ENCODE data around the gene RBM10. TPM values are rescaled to one million over a fixed set of nuclear protein-coding genes. Genes with fewer than 3 reads are reported as not detected.

RBM10 gene
- total RNA-seq, 1 experiment from 2014 or later: 41.0 TPM

DNA sequence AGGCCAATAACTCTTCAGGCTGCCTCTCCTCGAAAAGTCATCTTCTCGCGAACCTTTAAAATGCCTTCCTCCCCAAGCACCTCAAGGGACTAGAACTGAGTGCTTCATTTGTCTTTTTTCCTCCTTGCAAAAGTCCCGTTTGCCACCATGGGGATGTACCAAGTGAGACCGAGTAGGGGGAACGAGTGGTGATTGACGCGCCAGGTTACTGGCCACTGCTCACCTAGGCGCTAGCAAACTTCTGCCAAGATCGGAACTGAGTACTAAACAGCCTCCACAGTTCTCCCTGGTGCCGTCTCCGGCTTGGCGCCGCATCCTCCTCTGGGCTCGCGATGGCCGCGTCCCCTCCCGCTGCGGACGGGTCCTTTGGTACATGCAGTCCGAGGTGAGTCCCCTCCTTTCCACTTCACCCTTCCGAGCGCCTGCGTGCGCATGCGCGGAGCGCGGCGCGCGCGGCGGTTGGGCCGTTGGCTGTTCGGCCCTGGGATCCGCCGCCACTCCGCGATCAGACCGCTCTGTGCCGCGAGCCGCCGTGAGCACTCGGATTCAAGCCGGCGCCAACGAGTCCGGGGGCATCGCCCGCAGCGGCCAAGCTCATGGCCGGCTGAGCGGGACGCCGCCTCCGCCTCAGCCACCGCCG is 73.4 kb downstream of the RBM10 start, which contains the start of gene CDK16:
TSS of gene CDK16 (plus strand) at position 402 of the 640 bp plus-strand sequence. CDS start 4,877 bp downstream, outside the sequence.
- intact Hi-C loops (cut with micrococcal nuclease; ENCODE audit: unreplicated experiment): loop anchor here (1.0 to 10.0 kb wide), 4 partner anchors 14 to 436 kb away; partner anchors contain the start of genes ELK1, USP11 and UXT
- peak within 1 kb of the TSS; percentile 49 for H3K4me3 ChIP-seq (ENCODE audit: low read depth, low read length)
- Mint-ChIP-seq H3K4me1 (ENCODE audit: low read depth, unreplicated experiment) (peaks cover 32% of the 10 kb centered on the region), H3K4me3 (ENCODE audit: unreplicated experiment) (peak within 1 kb of the TSS; percentile 84), H3K36me3 (ENCODE audit: insufficient read depth, unreplicated experiment) (peaks cover 67% of the 10 kb centered on the region), H3K9me3 (ENCODE audit: unreplicated experiment) (no peaks in the 10 kb centered on the region), H3K27me3 (ENCODE audit: insufficient read depth, unreplicated experiment) (no peaks in the 10 kb centered on the region), H3K27ac (ENCODE audit: unreplicated experiment) (peak within 1 kb of the TSS; percentile 91)
- ChIA-PET POLR2A (interaction anchor here (0.6 to 3.0 kb wide), 9 partner anchors 11 to 338 kb away, joined by 3 to 35 read pairs (median 6); partner anchors contain the start of genes NDUFB11, RBM10 and USP11), CTCF (interaction anchor here (0.6 to 1.3 kb wide), 6 partner anchors 15 to 305 kb away, joined by 3 to 9 read pairs (median 3); partner anchors contain the start of genes NDUFB11 and RBM10)
- no peak for TF ChIP-seq CTCF (IDR thresholded peaks at IDR 0.05; ENCODE audit: insufficient read depth in 1 of 2, low read depth in 1 of 2, low read length in 1 of 2, severe bottlenecking in 1 of 2, unreplicated experiment in 1 of 2)
- DNase-seq: peak; percentile 72 to 76
- H3K4me1 ChIP-seq: no peaks in the 10 kb centered on the region
- peaks cover 5% of the 10 kb centered on the region for H3K36me3 ChIP-seq (ENCODE audit: control insufficient read depth, insufficient read depth, low read length)
- no peaks in the 10 kb centered on the region for H3K9me3 ChIP-seq
- H3K27me3 ChIP-seq (replicated peaks; ENCODE audit: control insufficient read depth, insufficient read depth, low read length): no peaks in the 10 kb centered on the region
- TSS peak; percentile 28 for BruUV-seq (replicated peaks)

GRCh38 chrX:47218920-47219815 is 74.1 kb downstream of the RBM10 start:
- Mint-ChIP-seq H3K4me1 (ENCODE audit: low read depth, unreplicated experiment) (peaks cover 32% of the 10 kb centered on the region), H3K27ac (ENCODE audit: unreplicated experiment) (peak overlapping the region; percentile 91), H3K36me3 (ENCODE audit: insufficient read depth, unreplicated experiment) (peaks cover 59% of the 10 kb centered on the region), H3K4me3 (ENCODE audit: unreplicated experiment) (peak overlapping the region; percentile 84), H3K27me3 (ENCODE audit: insufficient read depth, unreplicated experiment) (no peaks in the 10 kb centered on the region), H3K9me3 (ENCODE audit: unreplicated experiment) (no peaks in the 10 kb centered on the region)
- no peaks in the 10 kb centered on the region for H3K9me3 ChIP-seq
- no TSS peak for BruUV-seq (replicated peaks)
- no peaks in the 10 kb centered on the region for H3K4me1 ChIP-seq
- ChIA-PET POLR2A (interaction anchor here (3.0 kb wide), 1 partner anchor 14 kb away, joined by 35 read pairs; the partner anchor contains the start of gene USP11), CTCF (no interaction called here)
- H3K36me3 ChIP-seq (ENCODE audit: control insufficient read depth, insufficient read depth, low read length): peaks cover 5% of the 10 kb centered on the region
- DNase-seq: peak; percentile 50 to 59
- H3K27me3 ChIP-seq (replicated peaks; ENCODE audit: control insufficient read depth, insufficient read depth, low read length): no peaks in the 10 kb centered on the region
- intact Hi-C loops (cut with micrococcal nuclease; ENCODE audit: unreplicated experiment): loop anchor here (1.0 to 10.0 kb wide), 4 partner anchors 14 to 436 kb away; partner anchors contain the start of genes ELK1, USP11 and UXT
- TF ChIP-seq CTCF (IDR thresholded peaks at IDR 0.05; ENCODE audit: insufficient read depth in 1 of 2, low read depth in 1 of 2, low read length in 1 of 2, severe bottlenecking in 1 of 2, unreplicated experiment in 1 of 2): no peak
- H3K4me3 ChIP-seq (ENCODE audit: low read depth, low read length): peak overlapping the region; percentile 49

- no peak for TF ChIP-seq CTCF (IDR thresholded peaks at IDR 0.05; ENCODE audit: insufficient read depth in 1 of 2, low read depth in 1 of 2, low read length in 1 of 2, severe bottlenecking in 1 of 2, unreplicated experiment in 1 of 2)
- no TSS peak for BruUV-seq (replicated peaks)
- no peaks in the 10 kb centered on the region for H3K27me3 ChIP-seq (replicated peaks; ENCODE audit: control insufficient read depth, insufficient read depth, low read length)
- H3K36me3 Mint-ChIP-seq (ENCODE audit: insufficient read depth, unreplicated experiment): peaks cover 58% of the 10 kb centered on the region
- H3K27me3 Mint-ChIP-seq (ENCODE audit: insufficient read depth, unreplicated experiment): no peaks in the 10 kb centered on the region
- H3K4me3 Mint-ChIP-seq (ENCODE audit: unreplicated experiment): no peak overlapping the region
- H3K4me1 ChIP-seq: no peaks in the 10 kb centered on the region
- H3K9me3 Mint-ChIP-seq (ENCODE audit: unreplicated experiment): no peaks in the 10 kb centered on the region
- intact Hi-C loops (cut with micrococcal nuclease; ENCODE audit: unreplicated experiment): no loop called here
- POLR2A ChIA-PET: no interaction called here
- H3K4me3 ChIP-seq (ENCODE audit: low read depth, low read length): no peak overlapping the region
- H3K9me3 ChIP-seq: no peaks in the 10 kb centered on the region
- H3K36me3 ChIP-seq (ENCODE audit: control insufficient read depth, insufficient read depth, low read length): peaks cover 2% of the 10 kb centered on the region; the same call in 1 of the 2 replicates
- no peak for DNase-seq
- peaks cover 22% of the 10 kb centered on the region for H3K4me1 Mint-ChIP-seq (ENCODE audit: low read depth, unreplicated experiment)
- no peak overlapping the region for H3K27ac Mint-ChIP-seq (ENCODE audit: unreplicated experiment)
- CTCF ChIA-PET: no interaction called here
Measured at GRCh38 chrX:47221756-47222155, 76.7 kb downstream of the RBM10 start.
